Vagina (tissue), 2 donors: ENCODE data around the gene DTD1.

Source experiments
- CTCF ChIP-seq, 3 experiments: fragments of 450-650 bp in 2 of 3; fragments of 200-600 bp in 1 of 3; sonication (generic) in 1 of 3; IDR thresholded peaks; one replicate each; pipeline ENCODE4 v1.5.1; 2017 to 2019; ENCODE audit warnings: antibody characterized with exemption in 3 of 3, mild to moderate bottlenecking in 2 of 3, moderate library complexity in 2 of 3
- POLR2A ChIP-seq, 2 donors: fragments of 450-650 bp; IDR thresholded peaks; one replicate each; pipeline ENCODE4 v1.6.1; 2017; ENCODE audit warnings: antibody characterized with exemption in 2 of 2, mild to moderate bottlenecking in 2 of 2, moderate library complexity in 2 of 2
- POLR2AphosphoS5 ChIP-seq, 2 donors: sonication (generic); formaldehyde crosslinking; IDR thresholded peaks; one replicate each; pipeline ENCODE4 v1.9.0; 2017; ENCODE audit warnings: antibody characterized with exemption in 2 of 2, mild to moderate bottlenecking in 2 of 2, low read depth in 1 of 2; ENCODE audit not compliant: insufficient read depth in 1 of 2

GRCh38 chr20:18632196-18632789, 44.4 kb downstream of the DTD1 start:
- no peak for TF ChIP-seq POLR2A (IDR thresholded peaks at IDR 0.05)
- TF ChIP-seq CTCF (IDR thresholded peaks at IDR 0.05) = peak; percentile 61 to 87 (median 69)
- TF ChIP-seq POLR2AphosphoS5 (IDR thresholded peaks at IDR 0.05; ENCODE audit: insufficient read depth in 1 of 2, low read depth in 1 of 2) = no peak
